Prostate gland (tissue), 2 donors: ENCODE results near the gene ATP1B2. TPM values are rescaled to one million over a fixed set of nuclear protein-coding genes. Genes with fewer than 3 reads are reported as not detected.
"Not testable (repeated sequence)": the region's sequence is repeated elsewhere in the genome, so short reads cannot be mapped to it uniquely, and the experiment has no call there.

Source experiments
- DNase-seq: peaks from one replicate; pipeline ENCODE4 v3.0.0-alpha.2; 2019; ENCODE audit warnings: low spot score
- H3K27ac ChIP-seq, 2 donors: fragments of 200-600 bp; sonication (generic); 2 replicates each; pipeline ENCODE4 v1.5.1; 2017 to 2019
- H3K27me3 ChIP-seq: fragments of 200-600 bp; sonication (generic); replicated peaks from 2 replicates; pipeline ENCODE4 v1.5.1; 2019; ENCODE audit not compliant: insufficient read depth
- H3K36me3 ChIP-seq, 2 donors: fragments of 200-600 bp; sonication (generic); 1 replicate in 1 of 2; 2 replicates in 1 of 2; pipeline versions ENCODE4 v1.5.1 to v1.8.1; 2017 to 2019
- H3K4me1 ChIP-seq: fragments of 200-600 bp; sonication (generic); replicated peaks from 2 replicates; pipeline ENCODE4 v1.5.1; 2019
- H3K4me3 ChIP-seq, 2 donors: fragments of 200-600 bp; sonication (generic); 2 replicates each; pipeline ENCODE4 v1.5.1; 2017 to 2019
- H3K9me3 ChIP-seq: fragments of 200-600 bp; sonication (generic); 2 replicates; pipeline ENCODE4 v1.5.1; 2017
- POLR2A ChIP-seq: fragments of 450-650 bp; IDR thresholded peaks from one replicate; pipeline ENCODE4 v1.6.1; 2016; ENCODE audit warnings: antibody characterized with exemption, mild to moderate bottlenecking
- POLR2AphosphoS5 ChIP-seq: sonication (generic); formaldehyde crosslinking; IDR thresholded peaks from one replicate; pipeline ENCODE4 v1.6.1; 2017; ENCODE audit warnings: antibody characterized with exemption
- WGBS: methylation state at CpG from one replicate; pipeline ENCODE4 v1.1.5; 2018; 5-methylcytosine and 5-hydroxymethylcytosine counted together
- intact Hi-C: fragments of 100-400 bp; cut with DNase I; formaldehyde crosslinking; loops from one replicate; pipeline ENCODE4 v1.14.2; 2022
- total RNA-seq, 2 donors: library from RNA; depleted of rRNA; stranded (reverse); fragments of >200 nt; gene quantifications; one replicate each; pipeline ENCODE4 v1.1.0, GENCODE V29; 2016
- TF ChIP-seq, protein P1 (sequence below), 4 experiments: fragments of 200-600 bp in 2 of 4; fragments of 450-650 bp in 2 of 4; sonication (generic) in 2 of 4; IDR thresholded peaks; 1 replicate in 3 of 4; 2 replicates in 1 of 4; pipeline ENCODE4 v1.5.1; 2016 to 2019; ENCODE audit warnings: antibody characterized with exemption in 4 of 4, mild to moderate bottlenecking in 2 of 4, moderate library complexity in 2 of 4

ATP1B2 gene
- total RNA-seq, 2 donors from 2014 or later, result 0.82 to 11.7 TPM

DNA sequence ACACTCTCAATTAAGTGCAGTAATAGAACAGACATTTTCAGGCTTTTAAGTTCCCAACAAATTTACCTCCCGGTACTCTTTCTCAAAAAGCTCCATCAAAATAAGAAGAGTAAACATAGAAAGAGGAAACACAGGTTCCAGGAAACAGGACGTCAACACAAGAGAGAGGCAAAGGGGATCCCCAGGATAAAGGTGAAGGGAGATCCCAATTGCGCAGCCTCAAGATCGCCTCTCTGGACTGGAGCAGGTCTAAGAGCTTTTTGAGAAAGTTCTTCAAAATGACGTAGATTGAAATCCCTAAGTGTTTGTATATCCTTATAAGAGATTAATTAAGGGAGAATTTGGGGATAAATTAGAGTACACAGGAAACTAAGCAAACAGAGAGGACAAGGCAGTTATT lies 32.1 kb upstream of the ATP1B2 start:
- Histone ChIP-seq H3K36me3 (no peaks in the 10 kb centered on the region), H3K4me1 (no peaks in the 10 kb centered on the region), H3K27ac (no peak overlapping the region), H3K27me3 (no peaks in the 10 kb centered on the region), H3K4me3 (no peak overlapping the region), H3K9me3 (no peaks in the 10 kb centered on the region)
- TF ChIP-seq, protein P1, sequence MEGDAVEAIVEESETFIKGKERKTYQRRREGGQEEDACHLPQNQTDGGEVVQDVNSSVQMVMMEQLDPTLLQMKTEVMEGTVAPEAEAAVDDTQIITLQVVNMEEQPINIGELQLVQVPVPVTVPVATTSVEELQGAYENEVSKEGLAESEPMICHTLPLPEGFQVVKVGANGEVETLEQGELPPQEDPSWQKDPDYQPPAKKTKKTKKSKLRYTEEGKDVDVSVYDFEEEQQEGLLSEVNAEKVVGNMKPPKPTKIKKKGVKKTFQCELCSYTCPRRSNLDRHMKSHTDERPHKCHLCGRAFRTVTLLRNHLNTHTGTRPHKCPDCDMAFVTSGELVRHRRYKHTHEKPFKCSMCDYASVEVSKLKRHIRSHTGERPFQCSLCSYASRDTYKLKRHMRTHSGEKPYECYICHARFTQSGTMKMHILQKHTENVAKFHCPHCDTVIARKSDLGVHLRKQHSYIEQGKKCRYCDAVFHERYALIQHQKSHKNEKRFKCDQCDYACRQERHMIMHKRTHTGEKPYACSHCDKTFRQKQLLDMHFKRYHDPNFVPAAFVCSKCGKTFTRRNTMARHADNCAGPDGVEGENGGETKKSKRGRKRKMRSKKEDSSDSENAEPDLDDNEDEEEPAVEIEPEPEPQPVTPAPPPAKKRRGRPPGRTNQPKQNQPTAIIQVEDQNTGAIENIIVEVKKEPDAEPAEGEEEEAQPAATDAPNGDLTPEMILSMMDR (IDR thresholded peaks at IDR 0.05), result no peak
- TF ChIP-seq POLR2AphosphoS5 (no peak), POLR2A (no peak)
- DNase-seq, result no peak
- 71% methylated on average over 5 of the region's 5 CpGs for WGBS
- intact Hi-C loops, result no loop called here

DNA sequence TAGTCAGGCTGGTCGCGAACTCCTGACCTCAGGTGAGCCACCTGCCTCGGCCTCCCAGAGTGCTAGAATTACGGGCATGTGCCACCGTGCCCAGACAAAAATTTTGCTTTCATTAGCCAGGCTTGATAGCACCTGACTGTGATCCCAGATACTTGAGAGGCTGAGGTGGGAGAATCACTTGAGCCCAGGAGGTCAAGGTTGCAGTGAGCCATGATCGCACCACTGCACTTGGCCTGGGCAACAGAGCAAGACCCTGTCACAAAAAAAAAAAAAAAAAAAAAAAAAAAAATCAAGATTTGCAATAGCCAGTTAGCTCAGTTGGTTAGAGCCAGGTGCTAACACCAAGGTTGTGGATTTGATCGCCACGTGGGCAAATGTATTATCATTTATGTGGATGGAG lies 29.9 kb upstream of the ATP1B2 start:
- Histone ChIP-seq H3K9me3 (no peaks in the 10 kb centered on the region), H3K4me3 (no peak overlapping the region), H3K27ac (no peak overlapping the region), H3K4me1 (no peaks in the 10 kb centered on the region), H3K27me3 (no peaks in the 10 kb centered on the region), H3K36me3 (no peaks in the 10 kb centered on the region)
- WGBS, result 83% methylated on average over 8 of the region's 8 CpGs
- DNase-seq, result no peak
- intact Hi-C loops, result no loop called here
- no peak for TF ChIP-seq POLR2A
- TF ChIP-seq, protein P1 (IDR thresholded peaks at IDR 0.05), result no peak
- TF ChIP-seq POLR2AphosphoS5, result no peak

DNA sequence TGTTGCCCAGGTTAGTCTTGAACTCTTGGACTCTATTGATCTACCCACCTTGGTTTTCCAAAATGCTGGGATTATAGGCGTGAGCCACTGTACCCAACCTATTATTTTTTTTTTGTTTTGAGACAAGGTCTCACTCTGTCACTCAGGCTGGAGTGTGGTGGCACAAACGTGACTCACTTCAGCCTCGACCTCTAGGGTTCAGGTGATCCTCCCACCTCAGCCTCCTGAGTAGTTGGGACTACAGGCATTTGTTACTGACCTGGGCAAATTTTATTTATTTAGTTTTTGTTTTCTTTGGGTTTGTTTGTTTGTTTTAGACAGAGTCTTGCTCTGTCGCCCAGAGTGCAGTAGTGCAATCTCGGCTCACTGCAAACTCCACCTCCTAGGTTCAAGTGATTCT lies 27.1 kb upstream of the ATP1B2 start:
- WGBS, result 87% methylated on average over 5 of the region's 5 CpGs
- intact Hi-C loops, result no loop called here

DNA sequence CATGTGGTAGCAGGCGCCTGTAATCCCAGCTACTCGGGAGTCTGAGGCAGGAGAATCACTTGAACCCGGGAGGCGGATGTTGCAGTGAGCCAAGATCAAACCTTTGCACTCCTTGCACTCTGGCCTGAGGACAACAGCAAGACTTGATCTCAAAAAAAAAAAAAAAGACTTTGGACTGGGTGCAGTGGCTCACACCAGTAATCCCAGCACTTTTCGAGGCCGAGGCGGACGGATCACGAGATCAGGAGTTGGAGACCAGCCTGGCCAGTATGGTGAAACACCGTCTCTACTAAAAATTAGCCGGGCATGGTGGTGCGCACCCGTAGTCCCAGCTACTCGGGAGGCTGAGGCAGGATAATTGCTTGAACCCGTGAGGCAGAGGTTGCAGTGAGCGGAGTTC lies 25.0 kb upstream of the ATP1B2 start:
- WGBS, result 97% methylated on average over 16 of the region's 16 CpGs
- not testable (repeated sequence) for H3K4me1 ChIP-seq, H3K4me3 ChIP-seq, DNase-seq, H3K36me3 ChIP-seq, H3K27ac ChIP-seq, H3K27me3 ChIP-seq, H3K9me3 ChIP-seq
- intact Hi-C loops, result loop anchor here (5.0 kb wide), 1 partner anchor 62 kb away; the partner anchor contains the start of genes TP53 and WRAP53

More for the DNA sequence above, 27.1 kb upstream of the ATP1B2 start:
- Histone ChIP-seq H3K27ac (no peak overlapping the region), H3K36me3 (no peaks in the 10 kb centered on the region), H3K4me1 (no peaks in the 10 kb centered on the region), H3K9me3 (no peaks in the 10 kb centered on the region), H3K27me3 (no peaks in the 10 kb centered on the region), H3K4me3 (no peak overlapping the region)
- no peak for DNase-seq
- no peak for TF ChIP-seq POLR2AphosphoS5
- TF ChIP-seq, protein P1 (IDR thresholded peaks at IDR 0.05), result no peak

DNA sequence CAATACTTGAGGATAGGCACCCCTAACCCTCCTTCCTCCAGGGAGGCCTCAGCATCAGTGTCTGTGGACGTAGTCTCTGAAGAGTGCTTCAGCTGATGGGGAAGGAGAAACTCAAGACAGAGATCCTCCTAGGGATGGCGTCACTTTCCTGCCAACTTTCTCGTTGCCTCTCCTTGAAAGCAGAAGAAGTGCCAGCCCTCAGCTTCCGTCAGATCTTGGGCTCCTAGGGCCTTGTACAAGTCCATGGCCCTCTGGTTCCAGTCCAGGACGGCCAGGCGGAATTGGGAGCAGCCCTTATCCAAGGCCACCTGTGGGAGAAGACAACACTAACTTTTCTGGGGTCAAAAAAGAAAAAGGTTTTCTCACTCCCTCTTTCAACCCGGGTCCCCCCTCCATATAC lies 24.4 kb upstream of the ATP1B2 start:
- H3K4me1 ChIP-seq, result no peaks in the 10 kb centered on the region
- intact Hi-C loops, result loop anchor here (5.0 kb wide), 1 partner anchor 61 kb away; the partner anchor contains the start of genes TP53 and WRAP53
- H3K27ac ChIP-seq, result peak overlapping the region in 1 of 2 donors; percentile 97
- no peak for DNase-seq
- H3K4me3 ChIP-seq, result peak overlapping the region in 1 of 2 donors; percentile 87
- H3K36me3 ChIP-seq, result no peaks in the 10 kb centered on the region
- H3K9me3 ChIP-seq, result no peaks in the 10 kb centered on the region
- H3K27me3 ChIP-seq, result no peaks in the 10 kb centered on the region
- TF ChIP-seq, protein P1 (IDR thresholded peaks at IDR 0.05), result no peak
- TF ChIP-seq POLR2AphosphoS5 (no peak), POLR2A (no peak)
- WGBS, result 84% methylated on average over 7 of the region's 7 CpGs
